K562 (cell line): ENCODE results near the gene SLC2A14. TPM values are rescaled to one million over a fixed set of nuclear protein-coding genes. Genes with fewer than 3 reads are reported as not detected.

Experiments used
- ATAC-seq: fragments of 200-7000 bp; cut with Tn5 transposase; 3 replicates; pipeline ENCODE4 v1.9.1; 2020; ENCODE audit warnings: moderate library complexity
- BruUV-seq: library from RNA; stranded (reverse); fragments of 400-500 nt; replicated peaks from 2 replicates; lab custom pipeline; 2021; lab: Mats Ljungman, UMichigan
- CTCF ChIA-PET: fragments of 300-600 bp; formaldehyde crosslinking; extraction: SDS; loops from one replicate; lab custom pipeline; 2021; ENCODE audit warnings: low intra/inter-chr PET ratio; lab: Yijun Ruan, JAX
- POLR2A ChIA-PET: fragments of 300-600, 350-650 bp; sonication (Branson Sonifier 250); formaldehyde crosslinking; extraction: SDS; loops from one replicate; lab custom pipeline; 2021; ENCODE audit warnings: antibody characterized with exemption, inconsistent platforms; lab: Yijun Ruan, JAX
- DNase-seq, 4 experiments: peaks; one replicate each; pipeline versions ENCODE4 v3.0.0 to v3.0.0-alpha.2; 2011 to 2018; ENCODE audit warnings: low spot score in 3 of 4, mixed read lengths in 3 of 4; ENCODE audit errors: extremely low read depth in 1 of 4
- FAIRE-seq: peaks from 2 replicates; lab custom pipeline; 2011; peaks lifted over from hg19 to GRCh38; lab: Jason Lieb, UNC
- H2AFZ ChIP-seq: 2 replicates; pipeline ENCODE4 v1.6.0; 2011; ENCODE audit warnings: low read depth, low read length, control low read depth, inconsistent platforms
- H3K27ac ChIP-seq: fragments of 200-600 bp; 3 replicates; pipeline ENCODE4 v1.8.0; 2011; ENCODE audit warnings: low read depth, mild to moderate bottlenecking, control low read depth, inconsistent platforms, low read length, moderate library complexity, mixed read lengths; ENCODE audit errors: extremely low read depth
- H3K27me3 ChIP-seq, 2 experiments: fragments of 300-600 bp in 1 of 2; 2 replicates in 1 of 2; 3 replicates in 1 of 2; pipeline versions ENCODE4 v1.6.0 to v1.8.0; 2011; ENCODE audit warnings: inconsistent platforms in 2 of 2, low read length in 2 of 2, mild to moderate bottlenecking in 1 of 2, mixed read lengths in 1 of 2, moderate library complexity in 1 of 2; ENCODE audit not compliant: control insufficient read depth in 2 of 2, insufficient read depth in 2 of 2
- H3K36me3 ChIP-seq: fragments of 300-600 bp; 3 replicates; pipeline ENCODE4 v1.8.0; 2011; ENCODE audit warnings: mild to moderate bottlenecking, low read length, inconsistent platforms; ENCODE audit not compliant: control insufficient read depth, insufficient read depth
- H3K4me1 ChIP-seq, 2 experiments: fragments of 200-600 bp in 1 of 2; replicated peaks in 1 of 2; 2 replicates in 1 of 2; 3 replicates in 1 of 2; pipeline versions ENCODE4 v1.5.1 to v1.8.0; 2011; ENCODE audit warnings: inconsistent platforms in 2 of 2, low read length in 2 of 2, mild to moderate bottlenecking in 1 of 2, mixed read lengths in 1 of 2, moderate library complexity in 1 of 2; ENCODE audit not compliant: control insufficient read depth in 2 of 2, insufficient read depth in 2 of 2
- H3K4me2 ChIP-seq: 2 replicates; pipeline ENCODE4 v1.6.1; 2011; ENCODE audit warnings: low read length, control low read depth, inconsistent platforms, mixed read lengths; ENCODE audit not compliant: insufficient read depth
- H3K4me3 ChIP-seq: fragments of 200-600 bp; sonication (generic), shearing (Covaris generic); 2 replicates; pipeline ENCODE4 v1.5.1; 2016; ENCODE audit warnings: control low read depth, inconsistent platforms
- H3K79me2 ChIP-seq: fragments of 200-600 bp; 3 replicates; pipeline ENCODE4 v1.8.0; 2011; ENCODE audit warnings: low read length, inconsistent platforms; ENCODE audit not compliant: control insufficient read depth, insufficient read depth
- H3K9ac ChIP-seq, 2 experiments: 2 replicates each; pipeline versions ENCODE4 v1.6.0 to v1.6.1; 2011; ENCODE audit warnings: low read depth in 2 of 2, low read length in 2 of 2, control low read depth in 1 of 2, inconsistent platforms in 1 of 2, mild to moderate bottlenecking in 1 of 2, mixed read lengths in 1 of 2; ENCODE audit not compliant: insufficient read depth in 1 of 2
- H3K9me1 ChIP-seq: one replicate; pipeline ENCODE4 v1.6.0; 2011; ENCODE audit warnings: inconsistent platforms, mild to moderate bottlenecking, low read length, moderate library complexity; ENCODE audit not compliant: control insufficient read depth, insufficient read depth
- H3K9me3 ChIP-seq: replicated peaks from 2 replicates; pipeline ENCODE4 v1.5.1; 2011; ENCODE audit warnings: low read depth, low read length, inconsistent platforms; ENCODE audit not compliant: control insufficient read depth, insufficient read depth
- H4K20me1 ChIP-seq: replicated peaks from 2 replicates; pipeline ENCODE4 v1.6.1; 2011; ENCODE audit warnings: low read length, inconsistent platforms, mixed read lengths; ENCODE audit not compliant: control insufficient read depth, insufficient read depth
- ARID1B ChIP-seq: fragments of 450-650 bp; IDR thresholded peaks from 2 replicates; pipeline ENCODE4 v1.6.1; 2016; ENCODE audit warnings: antibody characterized with exemption, mild to moderate bottlenecking, inconsistent platforms
- ARID2 ChIP-seq: fragments of 450-650 bp; IDR thresholded peaks from 2 replicates; pipeline ENCODE4 v1.6.1; 2017; ENCODE audit warnings: antibody characterized with exemption, mild to moderate bottlenecking
- BRD9 ChIP-seq: fragments of 450-650 bp; IDR thresholded peaks from 2 replicates; pipeline ENCODE4 v1.6.1; 2018; ENCODE audit warnings: low read depth; ENCODE audit not compliant: partially characterized antibody
- C11orf30 ChIP-seq: fragments of 450-650 bp; IDR thresholded peaks from 2 replicates; pipeline ENCODE4 v1.6.1; 2016; ENCODE audit warnings: low read depth, mild to moderate bottlenecking
- CBX1 ChIP-seq: sonication (generic); IDR thresholded peaks from 2 replicates; pipeline ENCODE4 v1.6.1; 2016; ENCODE audit warnings: antibody characterized with exemption, low read depth, mild to moderate bottlenecking
- HMGXB4 ChIP-seq: sonication (generic); formaldehyde crosslinking; IDR thresholded peaks from 2 replicates; pipeline ENCODE4 v1.8.1; 2023; ENCODE audit warnings: mild to moderate bottlenecking, missing genetic modification reagents
- KLF13 ChIP-seq: fragments of 450-650 bp; IDR thresholded peaks from 2 replicates; pipeline ENCODE4 v1.6.1; 2016; ENCODE audit warnings: missing genetic modification characterization, low read depth, mild to moderate bottlenecking, missing compliant biosample characterization, moderate library complexity, borderline replicate concordance
- L3MBTL2 ChIP-seq: fragments of 450-650 bp; IDR thresholded peaks from 2 replicates; pipeline ENCODE4 v1.6.1; 2016; ENCODE audit warnings: mild to moderate bottlenecking, moderate library complexity
- MAFF ChIP-seq: IDR thresholded peaks from 2 replicates; pipeline ENCODE4 v1.6.1; 2012; ENCODE audit warnings: low read length, improper control_type of control experiment
- NFE2 ChIP-seq: IDR thresholded peaks from 2 replicates; pipeline ENCODE4 v1.6.1; 2014; ENCODE audit warnings: antibody characterized with exemption, low read depth
- PCBP1 ChIP-seq: fragments of 200-400 bp; formaldehyde crosslinking; IDR thresholded peaks from 2 replicates; pipeline ENCODE4 v1.6.1; 2018; ENCODE audit warnings: mild to moderate bottlenecking, low read depth, low read length; ENCODE audit not compliant: poor library complexity, severe bottlenecking
- PKNOX1 ChIP-seq: fragments of 450-650 bp; IDR thresholded peaks from 2 replicates; pipeline ENCODE4 v1.6.1; 2016
- TCFL5 ChIP-seq: fragments of 250-450 bp; sonication (Bioruptor Pico); conservative IDR thresholded peaks from 2 replicates; pipeline ENCODE4 v1.6.1; 2021; ENCODE audit warnings: mild to moderate bottlenecking, moderate library complexity, matching md5 sums
- THRA ChIP-seq: fragments of 450-650 bp; IDR thresholded peaks from 2 replicates; pipeline ENCODE4 v1.6.1; 2017; ENCODE audit warnings: mild to moderate bottlenecking, moderate library complexity
- ZBTB8A ChIP-seq: fragments of 450-650 bp; IDR thresholded peaks from 2 replicates; pipeline ENCODE4 v1.6.1; 2018; ENCODE audit warnings: mild to moderate bottlenecking, moderate library complexity; ENCODE audit not compliant: partially characterized antibody
- ZEB2 ChIP-seq: fragments of 450-650 bp; IDR thresholded peaks from 2 replicates; pipeline ENCODE4 v1.6.1; 2016
- ZNF165 ChIP-seq: fragments of 250-450 bp; sonication (Bioruptor Pico); IDR thresholded peaks from 2 replicates; pipeline ENCODE4 v1.4.0; 2020; ENCODE audit warnings: borderline replicate concordance
- ZNF316 ChIP-seq: fragments of 450-650 bp; IDR thresholded peaks from 2 replicates; pipeline ENCODE4 v1.6.1; 2016
- ZNF639 ChIP-seq, 2 experiments: fragments of 200-800 bp in 1 of 2; sonication (Bioruptor generic) in 1 of 2; sonication (generic) in 1 of 2; formaldehyde crosslinking in 1 of 2; IDR thresholded peaks in 1 of 2; conservative IDR thresholded peaks in 1 of 2; 2 replicates each; pipeline versions ENCODE4 v1.5.0 to v1.6.1; 2016 to 2020; ENCODE audit warnings: missing compliant biosample characterization in 1 of 2, missing genetic modification characterization in 1 of 2, missing genetic modification reagents in 1 of 2
- WGBS: fragments of 100-300 bp; shearing (Covaris generic); methylation state at CpG from one replicate; pipeline ENCODE4 v1.1.6; 2016; ENCODE audit warnings: low coverage, mixed read lengths; ENCODE audit not compliant: insufficient coverage; ENCODE audit errors: missing lambda C conversion rate; 5-methylcytosine and 5-hydroxymethylcytosine counted together
- in situ Hi-C: fragments of 300-500 bp; cut with MboI; formaldehyde crosslinking; loops from 4 replicates; pipeline ENCODE4 v1.15.0; 2018; ENCODE audit warnings: inconsistent platforms, mixed read lengths
- intact Hi-C: fragments of 100-400 bp; cut with micrococcal nuclease; formaldehyde crosslinking; loops from 2 replicates; pipeline ENCODE4 v1.14.2; 2022
- polyA plus RNA-seq, 8 experiments: library from polyadenylated mRNA; depleted of rRNA in 4 of 8; stranded (reverse) in 5 of 8; unstranded in 3 of 8; fragments of >200 nt; fragmentation: Nextera tagmentation in 2 of 8; fragmentation: Illumina TruSeq in 1 of 8; extraction: Ambion mirVana in 2 of 8; extraction: Trizol in 1 of 8; gene quantifications; 2 replicates each; pipeline versions ENCODE4 v1.2.1 to v1.2.3, GENCODE V29; 2011 to 2014; ENCODE audit warnings: inconsistent platforms in 1 of 8, missing spikeins in 1 of 8
- total RNA-seq, 7 experiments: library from RNA; depleted of rRNA in 6 of 7; stranded (reverse); fragments of >200 nt in 6 of 7; fragmentation: Illumina TruSeq in 2 of 7; extraction: Trizol in 2 of 7; gene quantifications; 2 replicates each; pipeline versions ENCODE4 v1.2.1 to v1.2.3, GENCODE V29; 2011 to 2021; ENCODE audit warnings: low replicate concordance in 1 of 7

SLC2A14 gene
- total and polyA plus RNA-seq, 9 of the 15 experiments (the other 6 are each of a cell fraction or from before 2014, with no cell fraction given), result 0.13 to 8.9 (median 4.8) TPM; not detected in 1

- Histone ChIP-seq H2AFZ (no peak overlapping the region), H3K9me1 (no peaks in the 10 kb centered on the region), H3K4me2 (no peak overlapping the region), H4K20me1 (no peaks in the 10 kb centered on the region), H3K4me1 (peaks cover 0 to 3% of the 10 kb centered on the region in 2 experiments; a peak in 2 of 5 replicates), H3K4me3 (no peak overlapping the region), H3K27ac (no peak overlapping the region), H3K9me3 (no peaks in the 10 kb centered on the region), H3K27me3 (no peaks in the 10 kb centered on the region), H3K79me2 (no peaks in the 10 kb centered on the region), H3K36me3 (no peaks in the 10 kb centered on the region), H3K9ac (no peak overlapping the region)
- intact Hi-C loops (no loop called here), in situ Hi-C loops (loop anchor here (5.0 kb wide), 1 partner anchor 139 kb away; no protein-coding TSS in a partner anchor)
- DNase-seq (no peak), ATAC-seq (no peak), FAIRE-seq (no peak)
- WGBS, result 0% methylated on average over 2 of the region's 3 CpGs
- ChIA-PET CTCF (interaction anchor here (3.1 kb wide), 1 partner anchor 136 kb away, joined by 23 read pairs; no protein-coding TSS in a partner anchor), POLR2A (no interaction called here)
- no TSS peak for BruUV-seq
- TF ChIP-seq CBX1 (no peak), ZNF316 (peak; percentile 23; the same call in 1 of the 2 replicates), THRA (no peak), PCBP1 (no peak), HMGXB4 (CRISPR knock-in tag) (no peak), MAFF (0 out of 2 replicates have a peak, but pooled peaks have one; percentile 44), ARID1B (peak; percentile 35; the same call in 1 of the 2 replicates), ZBTB8A (no peak), ARID2 (no peak), ZEB2 (no peak), L3MBTL2 (no peak), BRD9 (no peak), ZNF165 (CRISPR knock-in tag) (no peak), KLF13 (no peak), ZNF639 (CRISPR knock-in tag; conservative IDR thresholded peaks at IDR 0.05 in 1 of 2, IDR thresholded peaks at IDR 0.05 in 1 of 2) (no peak), PKNOX1 (peak; percentile 30; the same call in 1 of the 2 replicates), TCFL5 (CRISPR knock-in tag) (no peak), NFE2 (peak; percentile 66), C11orf30 (peak; percentile 70)
These were observed 14.7 kb downstream of the SLC2A14 start for GRCh38 chr12:7857971-7858370.
